Caco-2 (cell line): Measurements from ENCODE around the gene TRPM6. TPM values are rescaled to one million over a fixed set of nuclear protein-coding genes. Genes with fewer than 3 reads are reported as not detected.

Experiments used
- BruUV-seq: library from RNA; stranded (reverse); fragments of 400-500 nt; replicated peaks from 2 replicates; lab custom pipeline; 2021; lab: Mats Ljungman, UMichigan
- CTCF ChIA-PET: fragments of 300-600 bp; sonication (Branson Sonifier 250); formaldehyde crosslinking; loops from one replicate; lab custom pipeline; 2022; ENCODE audit warnings: antibody characterized with exemption; lab: Charles Lee
- POLR2A ChIA-PET: fragments of 300-600 bp; sonication (Branson Sonifier 250); formaldehyde crosslinking; loops from one replicate; lab custom pipeline; 2022; ENCODE audit warnings: antibody characterized with exemption; lab: Charles Lee
- DNase-seq, 2 experiments: peaks; one replicate each; pipeline versions ENCODE4 v3.0.0 to v3.0.0-alpha.2; 2020 to 2022
- H3K27me3 ChIP-seq: replicated peaks from 2 replicates; pipeline ENCODE4 v1.6.0; 2011; ENCODE audit warnings: low read length; ENCODE audit not compliant: control insufficient read depth, insufficient read depth
- H3K36me3 ChIP-seq: 2 replicates; pipeline ENCODE4 v1.5.1; 2011; ENCODE audit warnings: low read length; ENCODE audit not compliant: control insufficient read depth, insufficient read depth
- H3K4me1 ChIP-seq: fragments of 250-450 bp; sonication (Bioruptor Pico); 2 replicates; pipeline ENCODE4 v1.5.1; 2020; ENCODE audit warnings: mild to moderate bottlenecking
- H3K4me3 ChIP-seq: 2 replicates; pipeline ENCODE4 v1.5.1; 2011; ENCODE audit warnings: low read depth, mild to moderate bottlenecking, control low read depth, low read length
- H3K9me3 ChIP-seq: fragments of 250-450 bp; sonication (Bioruptor Pico); 2 replicates; pipeline ENCODE4 v1.5.1; 2020; ENCODE audit warnings: mild to moderate bottlenecking, moderate library complexity
- H3K27ac Mint-ChIP-seq: one replicate; pipeline ENCODE4 v1.8.0; 2022; ENCODE audit warnings: mixed read lengths; ENCODE audit not compliant: unreplicated experiment
- H3K27me3 Mint-ChIP-seq: one replicate; pipeline ENCODE4 v1.8.0; 2022; ENCODE audit warnings: mixed read lengths; ENCODE audit not compliant: insufficient read depth, unreplicated experiment
- H3K36me3 Mint-ChIP-seq: one replicate; pipeline ENCODE4 v1.8.0; 2022; ENCODE audit warnings: mild to moderate bottlenecking, mixed read lengths; ENCODE audit not compliant: insufficient read depth, unreplicated experiment
- H3K4me1 Mint-ChIP-seq: one replicate; pipeline ENCODE4 v1.8.0; 2022; ENCODE audit warnings: low read depth, mixed read lengths; ENCODE audit not compliant: unreplicated experiment
- H3K4me3 Mint-ChIP-seq: one replicate; pipeline ENCODE4 v1.8.0; 2022; ENCODE audit warnings: mild to moderate bottlenecking, moderate library complexity, mixed read lengths; ENCODE audit not compliant: unreplicated experiment
- H3K9me3 Mint-ChIP-seq: one replicate; pipeline ENCODE4 v1.8.0; 2022; ENCODE audit warnings: mixed read lengths; ENCODE audit not compliant: unreplicated experiment
- CTCF ChIP-seq, 2 experiments: fragments of 200-600 bp in 1 of 2; IDR thresholded peaks; 1 replicate in 1 of 2; 2 replicates in 1 of 2; pipeline versions ENCODE4 v1.5.1 to v1.8.0; 2011 to 2022; ENCODE audit warnings: antibody characterized with exemption in 1 of 2, control low read depth in 1 of 2, inconsistent platforms in 1 of 2, low read depth in 1 of 2, low read length in 1 of 2, mild to moderate bottlenecking in 1 of 2, moderate library complexity in 1 of 2; ENCODE audit not compliant: insufficient read depth in 1 of 2, severe bottlenecking in 1 of 2, unreplicated experiment in 1 of 2
- intact Hi-C: fragments of 100-400 bp; cut with micrococcal nuclease; formaldehyde crosslinking; loops from one replicate; pipeline ENCODE4 v1.10.0; 2022; ENCODE audit not compliant: unreplicated experiment
- total RNA-seq: library from RNA; stranded (reverse); gene quantifications from 2 replicates; pipeline ENCODE4 v1.2.3, GENCODE V29; 2022

The TRPM6 gene
- total RNA-seq, 1 experiment from 2014 or later, result 5.0 TPM

- Mint-ChIP-seq H3K4me3 (no peak overlapping the region), H3K36me3 (no peaks in the 10 kb centered on the region), H3K27ac (no peak overlapping the region), H3K4me1 (no peaks in the 10 kb centered on the region), H3K27me3 (no peaks in the 10 kb centered on the region), H3K9me3 (no peaks in the 10 kb centered on the region)
- ChIA-PET POLR2A (no interaction called here), CTCF (no interaction called here)
- H3K4me1 ChIP-seq, result no peaks in the 10 kb centered on the region
- no peaks in the 10 kb centered on the region for H3K36me3 ChIP-seq
- no TSS peak for BruUV-seq
- H3K27me3 ChIP-seq, result no peaks in the 10 kb centered on the region
- no peaks in the 10 kb centered on the region for H3K9me3 ChIP-seq
- intact Hi-C loops, result no loop called here
- no peak for DNase-seq
- H3K4me3 ChIP-seq, result no peak overlapping the region
- TF ChIP-seq CTCF (IDR thresholded peaks at IDR 0.05; ENCODE audit: insufficient read depth in 1 of 2, low read depth in 1 of 2, low read length in 1 of 2, severe bottlenecking in 1 of 2, unreplicated experiment in 1 of 2), result no peak
Measured at GRCh38 chr9:74817281-74817810, 70.4 kb downstream of the TRPM6 start.

- ChIA-PET CTCF (no interaction called here), POLR2A (no interaction called here)
- Histone ChIP-seq H3K9me3 (no peaks in the 10 kb centered on the region), H3K27me3 (no peaks in the 10 kb centered on the region), H3K36me3 (no peaks in the 10 kb centered on the region), H3K4me1 (no peaks in the 10 kb centered on the region), H3K4me3 (no peak overlapping the region)
- no peaks in the 10 kb centered on the region for H3K4me1 Mint-ChIP-seq
- no peak for TF ChIP-seq CTCF (IDR thresholded peaks at IDR 0.05; ENCODE audit: insufficient read depth in 1 of 2, low read depth in 1 of 2, low read length in 1 of 2, severe bottlenecking in 1 of 2, unreplicated experiment in 1 of 2)
- DNase-seq, result no peak
- no peak overlapping the region for H3K4me3 Mint-ChIP-seq
- BruUV-seq, result no TSS peak
- no peaks in the 10 kb centered on the region for H3K36me3 Mint-ChIP-seq
- no peaks in the 10 kb centered on the region for H3K9me3 Mint-ChIP-seq
- H3K27me3 Mint-ChIP-seq, result no peaks in the 10 kb centered on the region
- H3K27ac Mint-ChIP-seq, result no peak overlapping the region
- intact Hi-C loops, result no loop called here
Measured at GRCh38 chr9:74810200-74810599, 77.5 kb downstream of the TRPM6 start.

- TF ChIP-seq CTCF (IDR thresholded peaks at IDR 0.05; ENCODE audit: insufficient read depth in 1 of 2, low read depth in 1 of 2, low read length in 1 of 2, severe bottlenecking in 1 of 2, unreplicated experiment in 1 of 2), result no peak
- Histone ChIP-seq H3K9me3 (no peaks in the 10 kb centered on the region), H3K36me3 (no peaks in the 10 kb centered on the region), H3K4me1 (peaks cover 6% of the 10 kb centered on the region; the same call in 1 of the 2 replicates), H3K27me3 (no peaks in the 10 kb centered on the region), H3K4me3 (no peak overlapping the region)
- no TSS peak for BruUV-seq
- H3K4me3 Mint-ChIP-seq, result no peak overlapping the region
- no peaks in the 10 kb centered on the region for H3K36me3 Mint-ChIP-seq
- no peak overlapping the region for H3K27ac Mint-ChIP-seq
- H3K4me1 Mint-ChIP-seq, result no peaks in the 10 kb centered on the region
- intact Hi-C loops, result no loop called here
- no peak for DNase-seq
- no peaks in the 10 kb centered on the region for H3K27me3 Mint-ChIP-seq
- no peaks in the 10 kb centered on the region for H3K9me3 Mint-ChIP-seq
- CTCF ChIA-PET, result no interaction called here
- POLR2A ChIA-PET, result no interaction called here
Measured at GRCh38 chr9:74804018-74804385, 83.7 kb downstream of the TRPM6 start.
